Epithelial cell of esophagus (primary cell): Measurements from ENCODE around the gene PSD2.

Source experiments
- DNase-seq: peaks from one replicate; pipeline ENCODE4 v3.0.0; 2010; ENCODE audit warnings: low read depth
- H3K4me3 ChIP-seq: 2 replicates; pipeline ENCODE4 v1.5.1; 2011; ENCODE audit warnings: mild to moderate bottlenecking, low read length, control low read depth
- CTCF ChIP-seq: IDR thresholded peaks from 2 replicates; pipeline ENCODE4 v1.5.1; 2011; ENCODE audit warnings: low read depth, mild to moderate bottlenecking, low read length, control low read depth, inconsistent platforms; ENCODE audit not compliant: insufficient read depth; ENCODE audit errors: missing control alignments

The PSD2 gene

GRCh38 chr5:139772089-139772791, 23.4 kb upstream of the PSD2 start:
- no peak for TF ChIP-seq CTCF
- DNase-seq: no peak

GRCh38 chr5:139772927-139773690, 22.5 kb upstream of the PSD2 start:
- no peak overlapping the region for H3K4me3 ChIP-seq
- TF ChIP-seq CTCF: no peak
- DNase-seq: no peak

More at GRCh38 chr5:139772089-139772791, 23.4 kb upstream of the PSD2 start:
- H3K4me3 ChIP-seq: no peak overlapping the region

- no peak overlapping the region for H3K4me3 ChIP-seq
- DNase-seq: peak; percentile 36
- TF ChIP-seq CTCF: peak; percentile 64
Observed at GRCh38 chr5:139774980-139775661, 20.5 kb upstream of the PSD2 start.

- TF ChIP-seq CTCF: no peak
- no peak for DNase-seq
- H3K4me3 ChIP-seq: no peak overlapping the region
Observed at GRCh38 chr5:139775872-139776271, 19.7 kb upstream of the PSD2 start.

GRCh38 chr5:139776861-139777260, 18.7 kb upstream of the PSD2 start:
- TF ChIP-seq CTCF: no peak
- no peak for DNase-seq
- H3K4me3 ChIP-seq: no peak overlapping the region

- H3K4me3 ChIP-seq: no peak overlapping the region
- no peak for TF ChIP-seq CTCF
- DNase-seq: no peak
Observed at GRCh38 chr5:139783436-139783965, 12.1 kb upstream of the PSD2 start.
